Stimulated activated CD8-positive, alpha-beta memory T cell treated with anti-CD3 and anti-CD28 coated beads, Interleukin-15, amount 100 ng/mL, for 24 hours (primary cell): ENCODE data around the gene TMEM208.

Experiments used
- DNase-seq: peaks from one replicate; pipeline ENCODE4 v3.0.0-alpha.2; 2020; ENCODE audit warnings: low read depth

TMEM208 gene

DNA sequence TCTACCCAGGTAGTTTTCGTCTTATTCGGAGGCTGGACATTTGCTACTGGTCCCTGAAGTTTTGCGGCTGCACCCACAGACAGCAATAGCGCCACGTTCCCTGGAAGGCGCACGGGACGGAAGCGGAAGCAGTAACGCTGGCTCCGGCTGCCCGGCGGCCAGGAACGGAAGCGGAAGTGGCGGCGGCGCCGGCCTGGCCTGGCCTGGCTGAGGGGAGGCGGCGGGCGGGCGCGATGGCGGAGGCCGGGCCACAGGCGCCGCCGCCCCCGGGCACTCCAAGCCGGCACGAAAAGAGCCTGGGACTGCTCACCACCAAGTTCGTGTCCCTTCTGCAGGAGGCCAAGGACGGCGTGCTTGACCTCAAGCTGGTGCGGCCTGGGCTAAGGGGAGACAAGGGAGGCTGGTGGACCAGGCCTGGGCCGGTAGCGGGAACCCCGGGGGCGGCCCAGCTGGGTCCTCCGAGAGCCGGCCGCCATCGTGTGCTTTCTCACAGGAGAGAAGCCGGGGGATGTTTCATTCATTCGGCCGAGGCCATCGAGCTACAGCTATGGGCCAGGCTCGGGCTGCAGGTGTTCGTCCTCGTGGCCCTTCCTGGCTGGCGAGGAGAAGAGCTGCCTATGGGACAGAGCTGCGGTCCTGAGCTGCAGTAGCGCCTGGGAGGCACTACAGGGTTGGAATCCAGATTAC, 34.8 kb upstream of the TMEM208 start, which contains the start of gene E2F4:
E2F4 (plus strand) TSS at position 161 of the 687 bp plus-strand sequence; CDS start at position 234, 73 bp downstream.
- DNase-seq: peak; percentile 82

- DNase-seq: no peak
Observed at GRCh38 chr16:67192781-67193361, 34.1 kb upstream of the TMEM208 start.

DNA sequence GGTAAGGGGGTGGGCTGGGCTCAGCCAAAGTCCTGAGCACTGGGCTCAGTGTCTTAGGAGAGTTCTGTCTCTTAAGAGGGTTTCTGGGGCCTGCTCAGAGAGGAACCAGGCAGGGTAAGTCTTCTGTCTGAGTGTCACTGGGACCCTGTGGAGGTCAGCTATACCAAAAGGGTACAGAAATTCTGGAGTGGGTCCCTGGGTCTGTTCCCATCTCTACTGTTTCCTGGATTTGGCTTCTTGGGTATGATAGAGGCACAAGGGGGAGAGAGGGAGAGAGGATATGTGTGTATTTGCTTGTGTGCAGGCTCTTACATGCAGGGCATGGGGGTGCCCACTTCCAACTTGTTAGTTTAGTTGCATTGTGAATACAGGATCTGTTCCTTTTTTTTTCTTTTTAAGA, 33.4 kb upstream of the TMEM208 start:
- no peak for DNase-seq

DNA sequence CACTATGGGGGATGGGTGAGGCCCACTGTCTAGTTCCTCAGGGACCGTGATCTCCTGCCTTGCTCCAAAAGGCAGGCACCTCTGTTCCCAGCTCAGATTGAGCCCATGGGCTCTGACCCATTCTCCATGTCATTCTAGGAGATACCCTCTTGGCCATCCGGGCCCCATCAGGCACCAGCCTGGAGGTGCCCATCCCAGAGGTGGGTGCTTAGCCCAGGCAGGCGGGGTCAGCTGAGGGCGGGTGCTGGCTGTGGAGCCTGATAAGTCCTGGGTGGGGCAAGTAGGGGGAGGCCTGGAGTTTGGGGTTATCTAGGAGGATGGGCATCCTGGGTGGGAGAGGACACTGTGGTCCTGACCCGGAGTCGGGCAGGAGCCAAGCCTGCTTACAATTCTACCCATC, 32.7 kb upstream of the TMEM208 start:
- DNase-seq: no peak

- DNase-seq: no peak
Observed at GRCh38 chr16:67195676-67196075, 31.3 kb upstream of the TMEM208 start.

GRCh38 chr16:67196881-67197280, 30.0 kb upstream of the TMEM208 start:
- DNase-seq: no peak

DNA sequence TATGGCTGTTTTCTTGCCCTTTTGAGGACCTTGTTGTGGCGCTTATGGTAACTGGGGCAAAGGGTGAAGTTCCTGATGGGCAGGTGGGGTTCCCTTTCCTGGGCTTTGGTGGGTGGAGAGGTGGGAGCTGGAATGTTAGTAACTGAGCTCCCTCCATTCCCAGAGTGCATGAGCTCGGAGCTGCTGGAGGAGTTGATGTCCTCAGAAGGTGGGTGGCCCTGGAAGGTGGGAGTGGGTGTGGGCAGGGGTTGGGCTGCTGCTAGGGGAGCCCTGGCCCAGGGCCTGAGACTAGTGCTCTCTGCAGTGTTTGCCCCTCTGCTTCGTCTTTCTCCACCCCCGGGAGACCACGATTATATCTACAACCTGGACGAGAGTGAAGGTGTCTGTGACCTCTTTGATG, 29.2 kb upstream of the TMEM208 start:
- DNase-seq: no peak

GRCh38 chr16:67198238-67198734, 28.6 kb upstream of the TMEM208 start:
- DNase-seq: no peak

GRCh38 chr16:67199011-67199807, 27.7 kb upstream of the TMEM208 start, which contains the start of gene ELMO3:
Gene ELMO3, plus strand, starts transcription at chr16:67199131. Its CDS starts 196 bp downstream, at chr16:67199327.
- DNase-seq: no peak

DNA sequence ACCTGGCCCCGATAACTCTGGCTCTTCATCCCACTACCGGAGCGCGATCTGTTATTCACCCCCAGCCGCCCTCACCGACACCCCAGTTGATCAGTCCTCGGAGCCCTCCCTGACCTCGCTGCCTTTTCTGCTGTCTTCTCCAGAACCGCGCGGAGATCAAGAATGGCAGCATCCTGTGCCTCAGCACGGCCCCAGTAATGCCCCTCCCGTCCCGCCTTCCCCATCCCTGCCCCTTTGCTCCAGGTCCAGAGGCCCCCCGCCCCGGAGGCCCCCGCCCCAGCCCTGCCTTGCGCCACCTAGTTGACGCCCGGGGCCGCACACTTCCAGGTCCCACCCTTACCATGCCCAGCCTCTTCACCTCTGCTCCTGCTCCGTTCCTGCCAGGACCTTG, 27.1 kb upstream of the TMEM208 start:
- no peak for DNase-seq

DNA sequence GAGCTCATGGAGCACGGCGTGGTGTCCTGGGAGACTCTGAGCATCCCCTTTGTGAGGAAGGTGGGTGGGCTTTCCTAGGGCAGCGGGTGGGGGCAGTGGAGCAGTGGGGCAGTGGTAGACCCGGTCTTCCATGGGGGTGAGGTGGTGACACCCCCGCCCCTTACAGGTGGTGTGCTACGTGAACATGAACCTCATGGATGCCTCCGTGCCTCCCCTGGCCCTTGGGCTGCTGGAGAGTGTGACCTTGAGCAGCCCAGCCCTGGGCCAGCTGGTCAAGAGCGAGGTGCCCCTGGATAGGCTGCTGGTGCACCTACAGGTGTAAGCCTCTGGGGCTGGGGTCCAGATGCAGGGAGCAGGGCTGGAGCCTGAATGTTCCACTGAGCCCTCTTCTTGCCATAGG, 26.4 kb upstream of the TMEM208 start:
- DNase-seq: no peak

DNA sequence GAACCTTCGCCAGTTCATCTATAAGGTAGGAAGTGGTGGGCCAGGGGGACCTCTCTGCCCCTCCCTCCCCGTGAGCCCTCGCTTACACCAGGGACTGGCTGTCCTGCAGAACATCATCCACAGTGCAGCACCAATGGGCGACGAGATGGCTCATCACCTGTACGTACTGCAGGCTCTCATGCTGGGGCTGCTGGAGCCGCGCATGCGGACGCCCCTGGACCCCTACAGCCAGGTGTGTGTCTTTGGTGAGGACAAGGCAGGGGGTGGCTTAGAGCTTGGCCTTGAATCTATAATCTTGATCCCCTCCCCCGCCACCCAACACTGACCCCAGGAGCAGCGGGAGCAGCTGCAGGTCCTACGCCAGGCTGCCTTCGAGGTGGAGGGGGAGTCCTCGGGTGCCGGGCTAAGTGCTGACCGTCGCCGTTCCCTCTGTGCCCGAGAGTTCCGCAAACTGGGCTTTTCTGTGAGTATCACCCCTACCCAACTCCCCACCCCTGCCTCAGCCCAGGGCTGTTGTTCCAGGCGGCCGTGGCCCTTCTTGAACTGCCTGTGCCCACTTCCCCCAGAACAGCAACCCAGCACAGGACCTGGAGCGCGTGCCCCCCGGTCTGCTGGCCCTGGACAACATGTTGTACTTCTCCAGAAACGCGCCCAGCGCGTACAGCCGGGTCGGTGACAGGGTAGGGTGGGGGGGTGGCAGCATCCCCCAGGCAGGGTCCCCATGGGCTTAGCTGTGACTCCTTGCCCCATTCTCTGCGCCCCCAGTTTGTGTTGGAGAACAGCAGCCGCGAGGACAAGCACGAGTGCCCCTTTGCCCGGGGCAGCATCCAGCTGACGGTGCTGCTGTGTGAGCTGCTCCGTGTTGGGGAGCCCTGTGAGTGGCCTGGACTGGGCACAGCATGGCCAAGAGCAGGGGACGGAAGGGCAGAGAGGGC, 25.3 kb upstream of the TMEM208 start:
- DNase-seq: no peak

- DNase-seq: no peak
Observed at GRCh38 chr16:67202426-67202825, 24.5 kb upstream of the TMEM208 start.

- no peak for DNase-seq
Observed at GRCh38 chr16:67202956-67203493, 23.9 kb upstream of the TMEM208 start.

- DNase-seq: no peak
Observed at GRCh38 chr16:67204076-67204475, 22.9 kb upstream of the TMEM208 start.

DNA sequence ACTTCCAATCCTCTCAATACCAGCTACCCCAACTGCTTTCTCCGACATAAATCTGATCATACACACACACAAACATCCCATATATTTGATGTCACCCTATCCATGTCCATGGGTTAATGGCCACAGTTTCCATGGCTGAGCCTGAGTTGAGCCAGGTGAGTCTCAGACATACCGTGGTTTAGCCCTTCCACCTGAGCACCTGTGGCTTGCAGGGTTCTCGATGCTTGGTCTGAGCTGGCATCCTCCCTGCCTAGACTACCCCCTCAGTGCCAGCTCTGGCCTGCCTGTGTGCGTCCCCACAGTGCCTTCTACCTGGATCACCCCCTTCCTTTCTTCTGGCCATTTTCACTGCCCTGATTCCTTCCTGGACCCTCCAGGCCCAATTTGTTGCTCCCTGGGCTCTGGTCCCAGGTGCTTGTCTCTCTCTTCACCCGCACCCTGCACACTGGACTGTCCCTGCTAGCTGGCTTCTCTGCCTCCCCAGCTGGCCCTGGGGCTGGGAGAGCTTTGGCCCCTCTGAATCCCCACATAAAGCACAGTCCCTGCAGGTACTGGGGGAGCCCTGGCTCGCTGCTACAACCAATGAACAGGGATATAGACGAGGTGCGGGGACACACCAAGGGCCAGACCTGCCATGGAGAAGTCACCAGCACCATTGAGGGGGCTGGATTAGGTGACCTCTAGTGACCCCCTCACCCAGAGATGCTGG, 20.6 kb upstream of the TMEM208 start:
- DNase-seq: no peak

GRCh38 chr16:67206838-67207248, 20.1 kb upstream of the TMEM208 start:
- no peak for DNase-seq

- no peak for DNase-seq
Observed at GRCh38 chr16:67207249-67208091, 19.5 kb upstream of the TMEM208 start.

DNA sequence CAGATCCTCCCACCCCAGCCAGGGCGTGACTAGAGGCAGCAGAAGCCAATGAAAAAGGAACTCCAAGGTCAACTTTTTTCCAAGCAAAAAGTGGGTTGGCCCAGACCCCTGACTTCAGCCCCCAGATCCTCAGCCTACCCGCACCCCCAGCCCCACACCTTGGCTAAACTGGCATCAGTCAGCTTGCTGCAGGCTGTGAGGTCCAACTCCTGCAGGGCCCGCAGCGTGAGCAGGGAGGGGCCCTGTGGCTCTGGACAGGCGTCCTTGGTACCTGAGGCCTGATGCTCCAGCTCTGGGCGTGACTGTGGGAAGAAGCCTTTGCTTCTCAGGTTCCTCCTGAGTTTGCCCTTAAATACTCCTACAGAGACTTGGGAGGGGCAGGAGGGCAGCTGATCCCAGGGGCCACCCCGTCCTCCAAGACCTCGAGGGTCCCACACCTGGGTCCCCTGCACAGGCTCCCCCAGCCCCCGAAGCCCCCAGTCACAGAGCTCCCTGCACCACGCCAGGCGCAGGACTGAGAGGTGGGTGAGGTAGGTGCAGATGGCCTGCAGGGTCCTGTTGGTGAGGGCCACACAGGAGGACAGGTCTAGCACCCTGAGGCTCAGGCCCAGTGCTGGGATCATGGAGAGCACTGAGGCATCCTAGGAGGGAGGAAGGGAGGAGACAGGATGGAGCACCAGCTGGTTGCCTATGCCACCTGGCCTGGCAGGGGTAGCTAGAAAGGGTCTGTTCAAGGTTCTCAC, 18.6 kb upstream of the TMEM208 start:
- DNase-seq: no peak
